H1 (cell line): ENCODE measurements around the gene EML1.

Experiments
- BRCA1 ChIP-seq: IDR thresholded peaks from 2 replicates; pipeline ENCODE4 v1.6.1; 2012; ENCODE audit warnings: low read depth, low read length, improper control_type of control experiment
- CREB1 ChIP-seq: IDR thresholded peaks from 2 replicates; pipeline ENCODE4 v1.6.1; 2012; ENCODE audit warnings: inconsistent platforms
- EZH2 ChIP-seq: fragments of 200-600 bp; sonication (generic); IDR thresholded peaks from 2 replicates; pipeline ENCODE4 v1.7.1; 2012; ENCODE audit warnings: low read depth, mild to moderate bottlenecking, moderate library complexity, low read length, inconsistent platforms; ENCODE audit not compliant: severe bottlenecking
- POLR2A ChIP-seq, 2 experiments: IDR thresholded peaks; 1 replicate in 1 of 2; 2 replicates in 1 of 2; pipeline ENCODE4 v1.6.1; 2011; ENCODE audit warnings: low read depth in 2 of 2, low read length in 2 of 2, mild to moderate bottlenecking in 2 of 2; ENCODE audit errors: control extremely low read depth in 1 of 2
- POLR2AphosphoS5 ChIP-seq: IDR thresholded peaks from 2 replicates; pipeline ENCODE4 v1.6.1; 2011; ENCODE audit warnings: low read depth, low read length
- SAP30 ChIP-seq: fragments of 300-600 bp; sonication (generic); IDR thresholded peaks from 2 replicates; pipeline ENCODE4 v1.7.1; 2012; ENCODE audit warnings: low read length, moderate library complexity, mild to moderate bottlenecking, inconsistent platforms; ENCODE audit not compliant: insufficient read depth, insufficient replicate concordance
- SP2 ChIP-seq: IDR thresholded peaks from 2 replicates; pipeline ENCODE4 v1.6.1; 2012; ENCODE audit warnings: mild to moderate bottlenecking, low read length, inconsistent platforms
- SP4 ChIP-seq: IDR thresholded peaks from 2 replicates; pipeline ENCODE4 v1.6.1; 2012; ENCODE audit warnings: low read length, inconsistent platforms
- SUZ12 ChIP-seq: fragments of 200-600 bp; sonication (generic); IDR thresholded peaks from 2 replicates; pipeline ENCODE4 v1.6.1; 2012; ENCODE audit warnings: mild to moderate bottlenecking, inconsistent platforms, low read length, moderate library complexity, mixed read lengths
- TAF7 ChIP-seq: optimal IDR thresholded peaks from 2 replicates; pipeline ENCODE3; 2011; ENCODE audit warnings: low read depth, mild to moderate bottlenecking, inconsistent platforms, low read length, moderate library complexity, borderline replicate concordance
- TBP ChIP-seq: IDR thresholded peaks from 2 replicates; pipeline ENCODE4 v1.6.1; 2011; ENCODE audit warnings: low read depth, low read length, improper control_type of control experiment
- TCF12 ChIP-seq: IDR thresholded peaks from 2 replicates; pipeline ENCODE4 v1.6.1; 2011; ENCODE audit warnings: low read depth, mild to moderate bottlenecking, low read length
- TF ChIP-seq, protein P1 (sequence below), 3 experiments: IDR thresholded peaks; 1 replicate in 2 of 3; 2 replicates in 1 of 3; pipeline versions ENCODE4 v1.5.1 to v1.6.1; 2011; ENCODE audit warnings: low read length in 3 of 3, mild to moderate bottlenecking in 3 of 3, inconsistent platforms in 2 of 3, low read depth in 1 of 3, moderate library complexity in 1 of 3; ENCODE audit not compliant: insufficient read depth in 1 of 3; ENCODE audit errors: control extremely low read depth in 1 of 3
- TF ChIP-seq, protein P2 (sequence below): IDR thresholded peaks from 2 replicates; pipeline ENCODE4 v1.6.1; 2011; ENCODE audit warnings: low read length, improper control_type of control experiment

DNA sequence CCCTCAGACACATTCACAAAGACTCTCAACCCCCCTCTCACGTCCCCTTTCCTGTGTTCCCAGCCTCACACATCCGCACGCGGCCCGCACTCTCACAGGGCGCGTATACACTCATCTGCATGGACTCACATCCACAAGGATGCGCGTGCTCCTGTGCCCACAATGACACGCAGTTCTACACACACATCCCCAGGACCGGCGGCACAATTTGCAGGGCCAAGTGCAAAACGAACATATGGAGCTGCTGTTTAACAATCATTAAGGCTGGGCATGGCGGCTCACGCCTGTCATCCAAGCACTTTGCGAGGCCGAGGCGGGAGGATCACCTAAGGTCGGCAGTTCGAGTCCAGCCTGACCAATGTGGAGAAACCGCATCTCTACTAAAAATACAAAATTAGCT lies 36.4 kb upstream of the EML1 start:
- no peak for TF ChIP-seq TCF12
- no peak for TF ChIP-seq EZH2
- TF ChIP-seq, protein P1, sequence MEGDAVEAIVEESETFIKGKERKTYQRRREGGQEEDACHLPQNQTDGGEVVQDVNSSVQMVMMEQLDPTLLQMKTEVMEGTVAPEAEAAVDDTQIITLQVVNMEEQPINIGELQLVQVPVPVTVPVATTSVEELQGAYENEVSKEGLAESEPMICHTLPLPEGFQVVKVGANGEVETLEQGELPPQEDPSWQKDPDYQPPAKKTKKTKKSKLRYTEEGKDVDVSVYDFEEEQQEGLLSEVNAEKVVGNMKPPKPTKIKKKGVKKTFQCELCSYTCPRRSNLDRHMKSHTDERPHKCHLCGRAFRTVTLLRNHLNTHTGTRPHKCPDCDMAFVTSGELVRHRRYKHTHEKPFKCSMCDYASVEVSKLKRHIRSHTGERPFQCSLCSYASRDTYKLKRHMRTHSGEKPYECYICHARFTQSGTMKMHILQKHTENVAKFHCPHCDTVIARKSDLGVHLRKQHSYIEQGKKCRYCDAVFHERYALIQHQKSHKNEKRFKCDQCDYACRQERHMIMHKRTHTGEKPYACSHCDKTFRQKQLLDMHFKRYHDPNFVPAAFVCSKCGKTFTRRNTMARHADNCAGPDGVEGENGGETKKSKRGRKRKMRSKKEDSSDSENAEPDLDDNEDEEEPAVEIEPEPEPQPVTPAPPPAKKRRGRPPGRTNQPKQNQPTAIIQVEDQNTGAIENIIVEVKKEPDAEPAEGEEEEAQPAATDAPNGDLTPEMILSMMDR (IDR thresholded peaks at IDR 0.05; ENCODE audit: control extremely low read depth in 1 of 3, insufficient read depth in 1 of 3, low read depth in 1 of 3, low read length in 3 of 3) = no peak
- no peak for TF ChIP-seq SUZ12
- TF ChIP-seq POLR2AphosphoS5 = no peak
- no peak for TF ChIP-seq TAF7
- TF ChIP-seq, protein P2, sequence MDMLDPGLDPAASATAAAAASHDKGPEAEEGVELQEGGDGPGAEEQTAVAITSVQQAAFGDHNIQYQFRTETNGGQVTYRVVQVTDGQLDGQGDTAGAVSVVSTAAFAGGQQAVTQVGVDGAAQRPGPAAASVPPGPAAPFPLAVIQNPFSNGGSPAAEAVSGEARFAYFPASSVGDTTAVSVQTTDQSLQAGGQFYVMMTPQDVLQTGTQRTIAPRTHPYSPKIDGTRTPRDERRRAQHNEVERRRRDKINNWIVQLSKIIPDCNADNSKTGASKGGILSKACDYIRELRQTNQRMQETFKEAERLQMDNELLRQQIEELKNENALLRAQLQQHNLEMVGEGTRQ = no peak
- no peak for TF ChIP-seq SP4
- no peak for TF ChIP-seq POLR2A (IDR thresholded peaks at IDR 0.05; ENCODE audit: control extremely low read depth in 1 of 2, low read depth in 2 of 2, low read length in 2 of 2)
- no peak for TF ChIP-seq SAP30
- no peak for TF ChIP-seq BRCA1
- no peak for TF ChIP-seq SP2
- TF ChIP-seq CREB1 = no peak
- no peak for TF ChIP-seq TBP
